HG02938 (cell line): ENCODE measurements around the gene LIM2.
"Not testable (repeated sequence)": the region's sequence is repeated elsewhere in the genome, so short reads cannot be mapped to it uniquely, and the experiment has no call there.

Experiments
- ATAC-seq: cut with Tn5 transposase; IDR thresholded peaks from one replicate; pipeline ENCODE4 v1.9.1; 2021; ENCODE audit warnings: mild to moderate bottlenecking, moderate library complexity; ENCODE audit not compliant: unreplicated experiment

LIM2 gene

DNA sequence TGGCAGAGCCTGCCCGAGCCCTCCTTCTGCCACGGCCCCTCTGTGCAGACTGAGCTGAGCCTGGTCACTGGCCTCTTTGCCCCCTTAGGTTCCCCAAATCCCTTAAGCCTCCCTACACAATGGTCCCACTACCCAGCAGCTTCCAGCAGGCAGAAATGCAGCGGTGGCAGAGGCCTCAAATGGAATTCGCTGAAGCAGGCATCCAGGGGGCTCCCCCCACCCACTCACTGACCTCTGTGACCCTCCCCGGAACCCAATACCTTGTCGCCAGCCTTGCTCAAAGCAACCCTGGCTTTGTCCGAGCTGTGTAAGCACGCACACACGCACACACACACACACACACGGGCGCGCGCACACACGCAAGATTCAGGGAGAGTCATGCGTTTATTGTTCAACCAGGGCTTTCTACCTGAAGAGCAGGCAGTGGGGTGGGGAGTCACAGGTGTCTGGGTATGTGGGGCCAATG, at the start of gene LIM2:
TSS of gene LIM2 (minus strand) at position 51 of the 466 bp plus-strand sequence. CDS start 531 bp downstream, outside the sequence.
- ATAC-seq, result no peak

GRCh38 chr19:51434456-51434855, 46.7 kb upstream of the LIM2 start:
- ATAC-seq, result no peak

DNA sequence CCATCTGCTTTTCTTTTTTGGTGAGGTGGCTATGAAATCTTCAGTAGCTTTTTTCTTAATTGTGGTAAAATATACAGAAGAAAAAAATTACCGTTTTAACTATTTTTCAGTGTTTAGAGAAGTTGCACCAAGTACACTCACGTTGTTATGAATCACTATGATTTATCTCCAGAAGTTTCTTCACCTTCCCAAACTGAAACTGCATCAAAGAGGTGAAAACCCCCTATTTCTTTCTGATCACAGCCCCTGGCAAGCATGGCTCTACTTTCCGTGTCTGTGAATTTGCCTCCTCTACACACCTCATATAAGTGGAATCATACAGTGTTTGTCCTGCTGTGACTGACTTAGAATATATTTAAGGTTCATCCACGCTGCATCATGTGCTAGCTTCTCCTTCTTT, 45.3 kb upstream of the LIM2 start:
- no peak for ATAC-seq

DNA sequence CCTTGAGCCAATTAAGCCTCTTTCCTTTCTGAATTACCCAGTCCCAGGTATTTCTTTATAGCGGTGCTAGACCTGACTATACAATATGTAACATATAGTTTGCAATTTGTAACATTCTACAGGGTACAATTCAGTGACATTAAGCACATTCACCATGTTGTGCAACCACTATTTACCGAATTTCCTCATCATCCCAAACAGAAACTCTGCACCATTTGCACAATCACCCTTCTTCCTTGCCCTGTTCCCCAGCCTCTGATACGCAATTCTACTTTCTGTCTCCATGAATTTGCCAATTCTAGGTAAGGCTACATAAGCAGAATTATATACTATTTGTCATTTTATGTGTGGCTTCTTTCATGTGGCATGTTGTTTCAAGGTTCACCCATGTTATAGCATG, 43.4 kb upstream of the LIM2 start:
- no peak for ATAC-seq

DNA sequence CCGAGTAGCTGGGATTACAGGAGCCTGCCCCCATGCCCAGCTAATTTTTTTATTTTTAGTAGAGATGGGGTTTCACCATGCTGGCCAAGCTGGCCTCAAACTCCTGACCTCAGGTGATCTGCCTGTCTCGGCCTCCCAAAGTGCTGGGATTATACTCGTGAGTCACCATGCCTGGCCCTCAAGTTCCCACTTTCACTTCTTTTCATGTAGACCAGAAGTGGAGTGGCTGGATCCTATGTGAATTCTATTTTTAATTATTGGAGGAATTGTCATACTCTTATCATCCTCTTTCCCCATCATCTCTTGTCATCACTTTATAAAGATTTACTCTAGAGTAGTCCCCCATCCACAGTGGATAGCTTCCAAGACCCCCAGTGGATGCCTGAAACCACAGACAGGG, 42.4 kb upstream of the LIM2 start:
- no peak for ATAC-seq

DNA sequence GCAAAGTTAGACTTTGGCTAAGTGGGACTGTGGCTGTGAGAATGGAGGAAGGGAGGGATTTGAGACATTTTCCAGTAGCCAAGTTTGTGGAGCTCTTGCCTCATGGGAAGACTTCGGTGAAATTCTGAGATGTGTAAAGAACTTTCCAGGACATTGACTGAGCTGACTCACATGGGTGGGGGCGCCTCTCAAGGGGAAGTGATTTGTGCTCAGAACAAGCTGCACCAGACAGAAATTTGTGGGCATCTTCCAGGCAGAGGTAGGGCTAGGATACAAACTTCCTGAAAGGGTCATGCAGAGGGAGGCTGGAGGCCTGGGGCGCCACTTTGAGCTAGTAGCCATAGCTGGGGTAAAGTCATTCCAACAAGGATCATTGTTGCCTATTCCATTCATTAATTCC, 39.4 kb upstream of the LIM2 start:
- no peak for ATAC-seq

DNA sequence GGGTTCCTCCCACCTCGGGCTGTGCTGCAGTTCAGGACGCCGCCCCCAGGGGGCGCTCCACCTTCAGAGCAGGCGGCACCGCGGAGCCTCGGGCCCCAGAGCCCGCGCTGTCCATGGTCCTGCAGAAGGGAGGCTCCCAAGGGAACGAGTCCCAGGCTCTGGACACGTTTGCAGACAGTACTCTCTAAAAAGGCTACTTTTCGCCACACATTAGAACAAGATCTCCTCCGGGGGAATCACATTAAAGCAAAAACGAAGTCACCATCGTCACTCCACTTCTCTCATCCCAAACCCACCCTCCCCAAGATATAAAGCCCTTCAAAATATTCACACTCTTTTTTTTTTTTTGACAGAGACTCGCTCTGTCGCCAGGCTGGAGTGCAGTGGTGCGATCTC, 34.3 kb upstream of the LIM2 start:
- ATAC-seq, result no peak

GRCh38 chr19:51421229-51422052, 33.7 kb upstream of the LIM2 start:
- ATAC-seq, result no peak

DNA sequence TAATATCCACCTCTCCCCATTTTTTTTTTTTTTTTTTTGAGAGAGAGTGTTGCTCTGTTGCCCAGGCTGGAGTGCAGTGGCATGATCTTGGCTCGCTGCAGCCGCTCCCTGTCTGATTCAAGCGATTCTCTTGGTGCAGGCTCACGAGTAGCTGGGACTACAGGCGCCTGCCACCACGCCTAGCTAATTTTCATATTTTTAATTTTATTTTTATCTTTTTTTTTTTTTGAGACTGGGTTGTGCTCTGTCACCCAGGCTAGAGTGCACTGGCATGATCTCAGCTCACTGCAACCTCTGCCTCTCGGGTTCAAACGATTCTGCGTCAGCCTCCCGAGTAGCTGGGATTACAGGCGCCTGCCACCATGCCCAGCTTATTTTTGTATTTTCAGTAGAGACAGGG, 32.7 kb upstream of the LIM2 start:
- not testable (repeated sequence) for ATAC-seq

GRCh38 chr19:51418707-51419106, 30.9 kb upstream of the LIM2 start:
- ATAC-seq, result no peak

- peak; percentile 41 for ATAC-seq
Observed at GRCh38 chr19:51417810-51418157, 30.0 kb upstream of the LIM2 start.

DNA sequence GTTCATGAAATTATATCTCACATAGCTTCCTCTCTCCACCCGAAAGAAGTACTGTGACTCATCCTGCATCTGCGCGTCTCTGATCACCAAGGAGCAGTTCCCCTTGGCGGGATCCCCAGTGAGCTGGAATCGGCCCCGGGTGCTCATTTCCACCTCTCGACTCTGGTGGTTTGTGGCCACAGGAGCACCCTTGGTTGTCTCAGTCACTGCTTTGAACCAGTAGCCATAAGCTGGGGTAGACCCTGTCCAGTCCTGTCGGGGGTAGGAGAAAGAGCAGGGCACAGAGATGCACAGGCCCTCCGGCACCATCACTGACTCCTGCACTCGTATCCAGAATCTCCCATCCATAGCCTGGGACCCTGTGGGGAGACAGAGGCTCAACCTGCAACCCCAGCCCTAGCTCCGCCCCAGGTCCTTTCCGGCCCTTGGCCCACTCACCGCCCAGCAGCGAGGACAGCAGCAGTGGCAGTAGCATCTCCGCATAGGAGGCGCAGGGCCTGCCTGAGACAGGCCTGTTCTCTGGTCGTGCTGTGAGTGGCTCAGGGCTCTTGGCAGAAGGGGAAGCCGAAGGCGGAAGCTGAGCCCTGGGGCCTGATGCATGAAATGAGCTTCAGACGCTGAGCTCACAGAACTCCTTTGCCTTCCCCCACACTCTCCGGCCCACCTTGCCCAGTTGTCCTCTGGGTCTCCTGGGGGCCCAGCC, 29.5 kb upstream of the LIM2 start, which contains the start of gene SIGLEC10:
TSS of gene SIGLEC10 (minus strand) at position 536 of the 703 bp plus-strand sequence. CDS start at position 475, 61 bp downstream.
- ATAC-seq, result peak; percentile 57

DNA sequence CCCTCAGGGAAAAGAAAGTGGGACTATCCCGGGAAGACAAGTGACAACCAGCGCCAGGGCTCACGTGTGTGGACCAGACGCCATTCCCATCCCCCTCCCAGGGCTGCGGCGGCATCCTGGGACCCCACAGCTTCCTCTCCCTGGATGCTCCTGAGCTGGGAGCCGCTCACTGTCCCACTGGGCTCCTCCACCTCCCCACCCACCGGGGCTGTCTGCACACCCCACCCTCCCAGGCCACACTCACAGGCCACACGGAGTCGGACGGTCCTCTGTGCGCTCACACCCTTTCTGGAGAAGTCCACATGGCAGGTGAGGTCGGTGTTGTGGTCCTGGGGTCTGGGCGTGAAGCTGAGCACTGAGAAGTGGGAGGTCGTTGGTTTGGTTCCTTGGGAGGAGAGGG, 28.6 kb upstream of the LIM2 start:
- ATAC-seq, result not testable (repeated sequence)

DNA sequence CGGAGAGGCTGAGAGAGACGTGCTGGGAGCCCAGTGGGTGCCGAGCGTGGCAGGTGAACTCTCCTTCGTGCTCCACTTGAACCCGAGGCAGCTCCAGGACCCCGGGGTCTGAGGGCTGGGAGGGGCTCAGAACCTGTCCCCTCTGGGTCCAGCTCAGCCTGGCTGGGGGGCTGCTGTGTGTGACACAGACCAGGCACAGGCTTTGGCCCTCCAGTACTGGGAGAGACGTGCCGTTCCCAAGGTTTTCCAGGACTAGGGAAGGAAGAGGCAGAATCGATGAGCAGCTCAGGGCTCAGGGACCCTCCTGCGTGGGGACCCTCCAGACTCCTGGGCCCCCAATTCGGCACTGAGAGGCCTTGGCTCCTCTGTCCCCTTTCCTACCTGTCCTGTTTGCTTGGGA, 27.4 kb upstream of the LIM2 start:
- no peak for ATAC-seq

DNA sequence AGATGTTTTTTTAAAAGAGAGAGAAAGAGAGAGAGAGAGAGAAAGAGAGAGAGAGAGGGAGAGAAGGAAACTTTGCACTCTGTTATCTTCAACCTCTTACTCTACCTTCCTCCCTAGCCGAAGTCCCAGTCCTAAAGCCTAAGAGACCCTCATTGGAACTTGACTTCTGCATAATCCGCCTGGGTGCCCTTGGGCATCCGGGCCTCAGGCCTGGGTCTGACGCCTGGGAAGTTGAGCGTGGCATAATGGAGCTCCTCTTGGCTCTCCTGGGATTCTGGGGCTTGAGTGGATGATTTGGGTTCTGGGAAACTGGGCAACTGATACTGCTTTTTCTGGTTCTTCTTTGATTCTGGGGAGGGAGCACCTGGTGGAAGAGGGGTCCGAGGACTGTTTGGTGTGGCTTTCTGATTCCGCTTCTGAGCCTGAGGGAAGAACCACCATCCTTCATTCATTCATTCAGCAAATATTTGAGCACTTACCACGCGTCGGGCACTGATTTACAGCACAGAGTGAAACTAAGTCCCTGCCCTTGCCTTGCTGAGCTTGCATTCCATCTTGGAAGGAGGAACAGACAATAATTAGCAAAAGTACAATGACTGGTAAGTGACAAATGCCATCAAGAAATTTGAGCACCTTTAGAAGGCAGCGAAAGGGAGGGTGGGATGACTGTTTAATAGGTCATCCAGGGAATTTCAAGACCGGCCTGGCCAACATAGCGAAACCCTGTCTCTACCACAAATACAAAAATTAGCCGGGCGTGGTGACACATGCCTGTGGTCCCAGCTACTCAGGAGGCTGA, 23.4 kb upstream of the LIM2 start:
- ATAC-seq, result no peak

GRCh38 chr19:51407511-51408131, 19.8 kb upstream of the LIM2 start:
- ATAC-seq, result no peak

- ATAC-seq, result no peak
Observed at GRCh38 chr19:51402117-51402516, 14.3 kb upstream of the LIM2 start.

DNA sequence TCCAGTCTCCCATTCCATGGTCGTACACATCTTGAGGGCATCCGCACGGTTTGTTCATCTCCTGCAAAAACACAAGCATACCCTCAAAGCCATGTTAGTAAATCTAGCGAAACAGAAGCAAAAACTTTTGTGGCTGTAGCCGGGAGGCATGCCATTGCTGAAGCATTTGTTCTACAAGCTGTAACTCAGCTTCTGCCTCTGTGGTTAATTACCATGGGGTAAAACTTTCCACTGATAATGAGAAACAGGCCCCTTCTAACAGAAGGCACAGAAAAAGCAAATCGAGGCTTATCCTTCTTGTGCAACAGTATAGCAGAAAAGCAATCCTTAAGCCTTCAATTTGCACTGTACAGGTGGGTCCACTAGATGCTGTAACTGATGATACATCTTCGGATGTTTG, 12.2 kb upstream of the LIM2 start:
- not testable (repeated sequence) for ATAC-seq

DNA sequence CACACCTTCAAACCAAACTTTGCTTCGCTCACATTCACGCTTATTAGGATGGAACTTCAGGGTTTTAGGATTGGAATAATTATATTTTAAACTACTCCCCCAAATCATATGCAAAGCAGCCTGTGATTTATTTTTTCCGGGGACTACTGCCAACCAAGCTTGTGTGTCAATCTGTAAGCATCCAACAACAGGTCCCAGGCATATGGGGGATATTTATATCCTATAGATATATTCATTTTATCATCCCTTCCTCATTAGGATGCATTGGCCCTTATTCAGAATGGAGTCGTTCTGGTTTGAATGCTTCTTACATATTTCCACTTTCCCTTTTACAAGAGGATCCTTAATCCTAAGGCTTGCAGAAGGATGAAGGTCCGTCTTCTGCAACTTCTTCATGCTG, 11.5 kb upstream of the LIM2 start:
- no peak for ATAC-seq

GRCh38 chr19:51398096-51398704, 10.4 kb upstream of the LIM2 start:
- no peak for ATAC-seq
